ENCODE results near the gene CRTC1. TPM values are rescaled to one million over a fixed set of nuclear protein-coding genes. Genes with fewer than 3 reads are reported as not detected.
A peak's percentile ranks its signal among the peaks of the same experiment; 100 is the strongest.

CRTC1 gene
- total RNA-seq, 4 donors from 2014 or later = 12.3 to 15.9 (median 13.1) TPM

- DNase-seq = no peak
- TF ChIP-seq, protein P1, sequence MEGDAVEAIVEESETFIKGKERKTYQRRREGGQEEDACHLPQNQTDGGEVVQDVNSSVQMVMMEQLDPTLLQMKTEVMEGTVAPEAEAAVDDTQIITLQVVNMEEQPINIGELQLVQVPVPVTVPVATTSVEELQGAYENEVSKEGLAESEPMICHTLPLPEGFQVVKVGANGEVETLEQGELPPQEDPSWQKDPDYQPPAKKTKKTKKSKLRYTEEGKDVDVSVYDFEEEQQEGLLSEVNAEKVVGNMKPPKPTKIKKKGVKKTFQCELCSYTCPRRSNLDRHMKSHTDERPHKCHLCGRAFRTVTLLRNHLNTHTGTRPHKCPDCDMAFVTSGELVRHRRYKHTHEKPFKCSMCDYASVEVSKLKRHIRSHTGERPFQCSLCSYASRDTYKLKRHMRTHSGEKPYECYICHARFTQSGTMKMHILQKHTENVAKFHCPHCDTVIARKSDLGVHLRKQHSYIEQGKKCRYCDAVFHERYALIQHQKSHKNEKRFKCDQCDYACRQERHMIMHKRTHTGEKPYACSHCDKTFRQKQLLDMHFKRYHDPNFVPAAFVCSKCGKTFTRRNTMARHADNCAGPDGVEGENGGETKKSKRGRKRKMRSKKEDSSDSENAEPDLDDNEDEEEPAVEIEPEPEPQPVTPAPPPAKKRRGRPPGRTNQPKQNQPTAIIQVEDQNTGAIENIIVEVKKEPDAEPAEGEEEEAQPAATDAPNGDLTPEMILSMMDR (IDR thresholded peaks at IDR 0.05) = no peak
- no peak for TF ChIP-seq POLR2A (IDR thresholded peaks at IDR 0.05)
- intact Hi-C loops (cut with DNase I) = no loop called here
- Histone ChIP-seq H3K27me3 (no peaks in the 10 kb centered on the region), H3K4me3 (replicated peaks in 1 of 3) (no peak overlapping the region), H3K27ac (no peak overlapping the region), H3K9me3 (no peaks in the 10 kb centered on the region), H3K36me3 (no peaks in the 10 kb centered on the region), H3K4me1 (peaks cover 26 to 65% of the 10 kb centered on the region in 2 donors)
- 91 to 100% methylated on average over 1 of the region's 1 CpG for whole genome bisulfite sequencing, 2 donors
These were observed 29.6 kb upstream of the CRTC1 start for GRCh38 chr19:18653853-18654252.

GRCh38 chr19:18654469-18654868 is 29.0 kb upstream of the CRTC1 start:
- Histone ChIP-seq H3K9me3 (no peaks in the 10 kb centered on the region), H3K4me3 (replicated peaks in 1 of 3) (no peak overlapping the region), H3K36me3 (no peaks in the 10 kb centered on the region), H3K27ac (no peak overlapping the region), H3K4me1 (peaks cover 20 to 65% of the 10 kb centered on the region in 2 donors), H3K27me3 (no peaks in the 10 kb centered on the region)
- intact Hi-C loops (cut with DNase I) = no loop called here
- TF ChIP-seq, protein P1 (IDR thresholded peaks at IDR 0.05) = no peak
- no peak for TF ChIP-seq POLR2A (IDR thresholded peaks at IDR 0.05)
- WGBS, 2 donors = 97% methylated on average over 7 of the region's 7 CpGs
- DNase-seq = no peak

DNA sequence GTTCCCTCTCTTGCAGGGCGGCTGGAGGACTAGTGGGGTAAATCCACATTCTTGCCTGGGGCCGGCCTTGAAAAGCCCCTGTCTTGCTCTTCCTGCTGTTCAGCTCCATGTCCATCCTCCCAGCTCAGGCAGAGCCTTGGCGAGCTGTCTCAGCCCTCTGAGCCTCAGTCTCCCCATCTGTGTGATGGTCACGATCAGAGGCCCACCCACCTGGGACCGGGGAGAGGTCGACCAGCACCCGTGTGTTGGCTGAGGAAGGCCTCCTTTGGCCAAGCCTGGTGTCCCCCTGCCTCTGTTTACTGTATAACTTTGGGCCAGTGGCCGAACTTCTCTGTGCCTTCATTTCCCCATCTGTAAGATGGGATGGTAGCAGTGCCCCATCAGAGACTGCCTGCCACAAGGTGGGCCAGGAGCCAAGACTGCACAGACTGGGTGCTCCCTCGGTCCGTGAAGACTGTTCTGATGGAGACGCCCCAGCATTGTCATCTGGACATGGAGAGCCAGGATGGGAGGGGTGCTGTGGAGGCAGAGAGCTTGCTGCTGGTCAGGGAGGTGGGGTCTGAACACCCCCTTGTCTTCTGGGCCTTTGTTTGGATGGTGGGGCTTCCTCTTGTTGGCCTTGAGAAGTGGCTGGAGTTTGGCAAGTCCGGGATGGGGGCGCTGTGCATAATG is 28.2 kb upstream of the CRTC1 start:
- intact Hi-C loops (cut with DNase I) = no loop called here
- H3K4me3 ChIP-seq (replicated peaks in 1 of 3) = no peak overlapping the region
- no peaks in the 10 kb centered on the region for H3K9me3 ChIP-seq
- H3K27ac ChIP-seq = no peak overlapping the region
- H3K36me3 ChIP-seq = no peaks in the 10 kb centered on the region
- TF ChIP-seq POLR2A (IDR thresholded peaks at IDR 0.05) = no peak
- TF ChIP-seq, protein P1 (IDR thresholded peaks at IDR 0.05) = no peak
- peaks cover 11 to 65% of the 10 kb centered on the region in 2 donors for H3K4me1 ChIP-seq
- DNase-seq = no peak
- WGBS, 2 donors = 92 to 94% methylated on average over 6 to 7 of the region's 13 CpGs
- H3K27me3 ChIP-seq = no peaks in the 10 kb centered on the region

- Histone ChIP-seq H3K4me3 (replicated peaks in 1 of 3) (no peak overlapping the region), H3K36me3 (no peaks in the 10 kb centered on the region), H3K27ac (peak overlapping the region in 1 of 3 donors; percentile 77), H3K27me3 (no peaks in the 10 kb centered on the region), H3K4me1 (peaks cover 0 to 65% of the 10 kb centered on the region in 2 donors), H3K9me3 (no peaks in the 10 kb centered on the region)
- DNase-seq = no peak
- TF ChIP-seq POLR2A (IDR thresholded peaks at IDR 0.05) = no peak
- TF ChIP-seq, protein P1 (IDR thresholded peaks at IDR 0.05) = no peak
- WGBS, 2 donors = 87 to 90% methylated on average over 12 to 15 of the region's 19 CpGs
- intact Hi-C loops (cut with DNase I) = no loop called here
These were observed 27.0 kb upstream of the CRTC1 start for GRCh38 chr19:18656337-18657086.
